ENCODE data around the gene USP3.

DNA sequence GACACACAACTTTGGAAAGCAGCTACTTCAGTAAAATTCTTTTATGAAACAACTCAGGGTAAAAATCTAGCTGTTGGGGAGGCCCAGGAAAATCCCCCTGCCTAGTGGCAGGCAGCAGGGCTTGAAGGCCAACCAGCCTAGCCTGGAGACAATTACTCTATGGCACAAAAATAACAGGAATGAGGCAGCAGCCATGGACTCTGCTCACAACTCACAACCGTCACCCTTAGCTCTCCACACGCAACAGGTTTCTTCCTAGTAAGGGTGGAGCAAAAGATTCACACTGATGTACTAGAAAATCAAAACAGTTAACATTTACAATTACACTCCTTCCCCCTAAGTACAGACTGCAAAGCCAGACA, 92.3 kb downstream of the USP3 start:
- TF ChIP-seq, protein P1, sequence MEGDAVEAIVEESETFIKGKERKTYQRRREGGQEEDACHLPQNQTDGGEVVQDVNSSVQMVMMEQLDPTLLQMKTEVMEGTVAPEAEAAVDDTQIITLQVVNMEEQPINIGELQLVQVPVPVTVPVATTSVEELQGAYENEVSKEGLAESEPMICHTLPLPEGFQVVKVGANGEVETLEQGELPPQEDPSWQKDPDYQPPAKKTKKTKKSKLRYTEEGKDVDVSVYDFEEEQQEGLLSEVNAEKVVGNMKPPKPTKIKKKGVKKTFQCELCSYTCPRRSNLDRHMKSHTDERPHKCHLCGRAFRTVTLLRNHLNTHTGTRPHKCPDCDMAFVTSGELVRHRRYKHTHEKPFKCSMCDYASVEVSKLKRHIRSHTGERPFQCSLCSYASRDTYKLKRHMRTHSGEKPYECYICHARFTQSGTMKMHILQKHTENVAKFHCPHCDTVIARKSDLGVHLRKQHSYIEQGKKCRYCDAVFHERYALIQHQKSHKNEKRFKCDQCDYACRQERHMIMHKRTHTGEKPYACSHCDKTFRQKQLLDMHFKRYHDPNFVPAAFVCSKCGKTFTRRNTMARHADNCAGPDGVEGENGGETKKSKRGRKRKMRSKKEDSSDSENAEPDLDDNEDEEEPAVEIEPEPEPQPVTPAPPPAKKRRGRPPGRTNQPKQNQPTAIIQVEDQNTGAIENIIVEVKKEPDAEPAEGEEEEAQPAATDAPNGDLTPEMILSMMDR (IDR thresholded peaks at IDR 0.05; ENCODE audit: borderline replicate concordance, extremely low read depth, low read length, poor library complexity, severe bottlenecking): no peak
- no peak for TF ChIP-seq EZH2 (IDR thresholded peaks at IDR 0.05; ENCODE audit: borderline replicate concordance, low read depth, low read length, severe bottlenecking)

All from DND-41 (cell line).